Left lung (tissue), 10 donors: ENCODE measurements around the gene DACT2. TPM values are rescaled to one million over a fixed set of nuclear protein-coding genes. Genes with fewer than 3 reads are reported as not detected.

Experiments
- ATAC-seq: fragments of 200-7000 bp; cut with Tn5 transposase; one replicate; pipeline ENCODE4 v1.9.1; 2020; ENCODE audit warnings: moderate library complexity
- DNase-seq, 4 donors: peaks; one replicate each; pipeline ENCODE4 v3.0.0-alpha.2; 2013 to 2020
- H3K27ac ChIP-seq, 2 donors: fragments of 200-600 bp; sonication (generic) in 1 of 2; one replicate each; pipeline versions ENCODE4 v1.5.0 to v1.8.0; 2020 to 2021
- H3K27me3 ChIP-seq, 2 donors: fragments of 200-600 bp; sonication (generic) in 1 of 2; one replicate each; pipeline versions ENCODE4 v1.5.0 to v1.8.0; 2020 to 2021
- H3K36me3 ChIP-seq, 2 donors: fragments of 200-600 bp; sonication (generic) in 1 of 2; one replicate each; pipeline versions ENCODE4 v1.5.0 to v1.8.0; 2020 to 2021
- H3K4me1 ChIP-seq, 2 donors: fragments of 200-600 bp; one replicate each; pipeline ENCODE4 v1.8.0; 2021
- H3K4me3 ChIP-seq, 2 donors: fragments of 200-600 bp; sonication (generic) in 1 of 2; one replicate each; pipeline versions ENCODE4 v1.5.0 to v1.8.0; 2020 to 2021; ENCODE audit warnings: mild to moderate bottlenecking in 1 of 2
- H3K9me3 ChIP-seq, 2 donors: fragments of 200-600 bp; sonication (generic) in 1 of 2; one replicate each; pipeline versions ENCODE4 v1.5.0 to v1.8.0; 2020 to 2021
- intact Hi-C, 2 donors: fragments of 100-400 bp; cut with DNase I; formaldehyde crosslinking; loops; one replicate each; pipeline versions ENCODE4 v1.11.2 to v1.14.2; 2022
- polyA plus RNA-seq, 6 donors: library from polyadenylated mRNA; unstranded; fragments of 120-200 nt; gene quantifications; one replicate each; pipeline ENCODE4 v1.2.1, GENCODE V29; 2013; ENCODE audit not compliant: insufficient read length in 6 of 6
- total RNA-seq, 2 donors: library from RNA; stranded (reverse); fragmentation: NEBNext Ultra II Directional; extraction: Animal tissue kit (Norgen Biotek cat#: 25700); gene quantifications; one replicate each; pipeline ENCODE4 v1.2.1, GENCODE V29; 2021
- TF ChIP-seq, protein P1 (sequence below), 2 donors: fragments of 200-600 bp; sonication (generic) in 1 of 2; IDR thresholded peaks; one replicate each; pipeline versions ENCODE4 v1.5.0 to v1.8.0; 2021; ENCODE audit warnings: antibody characterized with exemption in 2 of 2
- donor health status: DM: no; HTN: yes; CAD: no.
- donor health status: DM: no; HTN: no; CAD: no.

DACT2 gene
- total and polyA plus RNA-seq, 8 donors = 1.4 to 50.1 (median 38.7) TPM

GRCh38 chr6:168363811-168364792 is 44.5 kb upstream of the DACT2 start:
- no peak overlapping the region for H3K4me3 ChIP-seq
- peaks cover 0 to 4% of the 10 kb centered on the region in 2 donors for H3K9me3 ChIP-seq
- H3K27ac ChIP-seq = no peak overlapping the region
- ATAC-seq (no peak), DNase-seq (peak in 1 of 4 donors; percentile 39)
- H3K27me3 ChIP-seq = peaks cover 0 to 8% of the 10 kb centered on the region in 2 donors
- H3K36me3 ChIP-seq = no peaks in the 10 kb centered on the region
- TF ChIP-seq, protein P1, sequence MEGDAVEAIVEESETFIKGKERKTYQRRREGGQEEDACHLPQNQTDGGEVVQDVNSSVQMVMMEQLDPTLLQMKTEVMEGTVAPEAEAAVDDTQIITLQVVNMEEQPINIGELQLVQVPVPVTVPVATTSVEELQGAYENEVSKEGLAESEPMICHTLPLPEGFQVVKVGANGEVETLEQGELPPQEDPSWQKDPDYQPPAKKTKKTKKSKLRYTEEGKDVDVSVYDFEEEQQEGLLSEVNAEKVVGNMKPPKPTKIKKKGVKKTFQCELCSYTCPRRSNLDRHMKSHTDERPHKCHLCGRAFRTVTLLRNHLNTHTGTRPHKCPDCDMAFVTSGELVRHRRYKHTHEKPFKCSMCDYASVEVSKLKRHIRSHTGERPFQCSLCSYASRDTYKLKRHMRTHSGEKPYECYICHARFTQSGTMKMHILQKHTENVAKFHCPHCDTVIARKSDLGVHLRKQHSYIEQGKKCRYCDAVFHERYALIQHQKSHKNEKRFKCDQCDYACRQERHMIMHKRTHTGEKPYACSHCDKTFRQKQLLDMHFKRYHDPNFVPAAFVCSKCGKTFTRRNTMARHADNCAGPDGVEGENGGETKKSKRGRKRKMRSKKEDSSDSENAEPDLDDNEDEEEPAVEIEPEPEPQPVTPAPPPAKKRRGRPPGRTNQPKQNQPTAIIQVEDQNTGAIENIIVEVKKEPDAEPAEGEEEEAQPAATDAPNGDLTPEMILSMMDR (IDR thresholded peaks at IDR 0.05) = no peak
- H3K4me1 ChIP-seq = no peaks in the 10 kb centered on the region
- intact Hi-C loops = no loop called here

- Histone ChIP-seq H3K36me3 (no peaks in the 10 kb centered on the region), H3K4me1 (no peaks in the 10 kb centered on the region), H3K27ac (no peak overlapping the region), H3K27me3 (peaks cover 0 to under 1% of the 10 kb centered on the region in 2 donors), H3K9me3 (peaks cover 0 to 4% of the 10 kb centered on the region in 2 donors), H3K4me3 (no peak overlapping the region)
- intact Hi-C loops = no loop called here
- TF ChIP-seq, protein P1 (IDR thresholded peaks at IDR 0.05) = no peak
- DNase-seq (no peak), ATAC-seq (no peak)
Observed at GRCh38 chr6:168363302-168363701, 43.7 kb upstream of the DACT2 start.

DNA sequence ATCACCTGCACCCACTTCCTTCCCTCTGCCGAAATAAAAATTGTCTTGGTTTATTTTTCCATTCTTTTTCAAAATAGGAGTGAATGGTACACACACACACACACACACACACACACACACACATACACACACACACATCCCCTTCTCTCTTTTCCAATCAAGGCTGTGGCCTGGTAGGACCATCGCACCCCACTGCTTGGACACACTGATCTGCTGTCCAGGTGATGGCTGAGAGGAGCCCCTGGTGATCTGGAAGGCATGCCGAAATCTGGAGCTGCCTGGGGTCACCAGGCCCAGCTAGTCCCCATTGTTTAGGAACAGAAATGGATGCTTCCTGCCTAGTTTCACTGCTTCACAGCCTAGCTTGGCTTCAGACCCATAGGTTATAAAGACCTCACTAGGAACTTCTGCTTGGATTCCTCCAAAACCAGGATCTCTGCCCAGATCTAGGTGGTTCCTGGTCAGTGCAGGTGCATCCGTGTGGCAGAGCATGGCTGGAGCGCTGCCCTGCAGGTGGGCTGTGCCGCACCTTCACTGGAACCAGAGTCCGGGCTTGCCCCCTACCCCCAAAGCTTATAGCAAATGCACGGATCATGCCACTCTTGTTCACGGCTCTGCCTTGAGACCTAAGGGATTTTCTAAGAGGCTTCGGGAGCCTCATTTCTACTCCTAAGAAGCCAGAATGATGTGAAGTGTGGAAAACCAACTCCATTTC is 42.9 kb upstream of the DACT2 start:
- H3K36me3 ChIP-seq = no peaks in the 10 kb centered on the region
- H3K4me3 ChIP-seq = no peak overlapping the region
- no peak for ATAC-seq
- no peak for DNase-seq
- no peaks in the 10 kb centered on the region for H3K27me3 ChIP-seq
- TF ChIP-seq, protein P1 (IDR thresholded peaks at IDR 0.05) = no peak
- no peak overlapping the region for H3K27ac ChIP-seq
- intact Hi-C loops = no loop called here
- H3K4me1 ChIP-seq = no peaks in the 10 kb centered on the region
- H3K9me3 ChIP-seq = peaks cover 0 to 4% of the 10 kb centered on the region in 2 donors

DNA sequence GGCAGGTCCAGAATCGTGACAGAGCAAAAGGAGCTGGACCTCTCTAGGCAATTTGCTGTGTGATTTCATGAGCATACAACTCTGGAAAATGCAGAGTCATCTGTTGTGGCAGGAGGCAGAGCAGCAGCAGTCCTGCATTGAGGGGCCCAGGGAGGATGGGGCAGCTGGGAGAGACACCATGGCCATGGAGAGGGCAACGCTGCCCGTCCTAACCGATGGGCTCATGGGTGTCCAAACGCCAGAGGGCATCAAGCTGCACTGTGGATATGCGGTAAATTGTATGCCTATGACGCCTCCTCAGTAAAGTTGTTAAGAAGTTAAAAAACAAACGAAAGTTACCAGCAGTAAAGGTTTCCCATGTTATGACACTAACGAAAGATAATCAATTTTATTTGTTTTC is 42.2 kb upstream of the DACT2 start:
- no peak overlapping the region for H3K4me3 ChIP-seq
- peaks cover 0 to 4% of the 10 kb centered on the region in 2 donors for H3K9me3 ChIP-seq
- H3K27me3 ChIP-seq = no peaks in the 10 kb centered on the region
- H3K27ac ChIP-seq = no peak overlapping the region
- TF ChIP-seq, protein P1 (IDR thresholded peaks at IDR 0.05) = no peak
- no peaks in the 10 kb centered on the region for H3K4me1 ChIP-seq
- ATAC-seq (no peak), DNase-seq (peak in 1 of 4 donors; percentile 55)
- no peaks in the 10 kb centered on the region for H3K36me3 ChIP-seq
- intact Hi-C loops = no loop called here

GRCh38 chr6:168359794-168360193 is 40.2 kb upstream of the DACT2 start:
- Histone ChIP-seq H3K27me3 (no peaks in the 10 kb centered on the region), H3K9me3 (peaks cover 0 to 4% of the 10 kb centered on the region in 2 donors), H3K4me3 (no peak overlapping the region), H3K27ac (no peak overlapping the region), H3K36me3 (no peaks in the 10 kb centered on the region), H3K4me1 (no peaks in the 10 kb centered on the region)
- intact Hi-C loops = loop anchor here in 1 of 2 donors (10.0 kb wide), 1 partner anchor 205 kb away; no protein-coding TSS in a partner anchor
- ATAC-seq (no peak), DNase-seq (no peak)
- TF ChIP-seq, protein P1 (IDR thresholded peaks at IDR 0.05) = no peak
